Adipocyte (in vitro differentiated cells): ENCODE measurements around the gene ZNF275.

Source experiments
- DNase-seq: peaks from one replicate; pipeline ENCODE4 v3.0.0-alpha.2; 2015; ENCODE audit warnings: low read depth
- H3K27me3 ChIP-seq: replicated peaks from 2 replicates; pipeline ENCODE4 v1.7.0; 2013; ENCODE audit warnings: mild to moderate bottlenecking, low read length, moderate library complexity; ENCODE audit not compliant: control insufficient read depth, insufficient read depth
- H3K36me3 ChIP-seq: 2 replicates; pipeline ENCODE4 v1.7.0; 2013; ENCODE audit warnings: low read length, mild to moderate bottlenecking, moderate library complexity; ENCODE audit not compliant: control insufficient read depth, insufficient read depth, severe bottlenecking
- H3K4me1 ChIP-seq: 2 replicates; pipeline ENCODE4 v1.7.0; 2013; ENCODE audit warnings: mild to moderate bottlenecking, low read length, moderate library complexity; ENCODE audit not compliant: control insufficient read depth, insufficient read depth
- H3K4me3 ChIP-seq: 2 replicates; pipeline ENCODE4 v1.7.0; 2013; ENCODE audit warnings: mild to moderate bottlenecking, low read length, moderate library complexity
- H3K9ac ChIP-seq: 2 replicates; pipeline ENCODE4 v1.7.0; 2013; ENCODE audit warnings: mild to moderate bottlenecking, low read length, moderate library complexity
- H3K9me3 ChIP-seq: 2 replicates; pipeline ENCODE4 v1.7.0; 2013; ENCODE audit warnings: mild to moderate bottlenecking, low read length, moderate library complexity; ENCODE audit not compliant: control insufficient read depth

Gene ZNF275

GRCh38 chrX:153392642-153393321 is 58.8 kb downstream of the ZNF275 start:
- no peak overlapping the region for H3K9ac ChIP-seq
- no peak overlapping the region for H3K4me3 ChIP-seq
- peaks cover 24% of the 10 kb centered on the region for H3K27me3 ChIP-seq
- no peaks in the 10 kb centered on the region for H3K36me3 ChIP-seq
- no peak for DNase-seq
- peaks cover 5% of the 10 kb centered on the region for H3K4me1 ChIP-seq
- no peaks in the 10 kb centered on the region for H3K9me3 ChIP-seq

DNA sequence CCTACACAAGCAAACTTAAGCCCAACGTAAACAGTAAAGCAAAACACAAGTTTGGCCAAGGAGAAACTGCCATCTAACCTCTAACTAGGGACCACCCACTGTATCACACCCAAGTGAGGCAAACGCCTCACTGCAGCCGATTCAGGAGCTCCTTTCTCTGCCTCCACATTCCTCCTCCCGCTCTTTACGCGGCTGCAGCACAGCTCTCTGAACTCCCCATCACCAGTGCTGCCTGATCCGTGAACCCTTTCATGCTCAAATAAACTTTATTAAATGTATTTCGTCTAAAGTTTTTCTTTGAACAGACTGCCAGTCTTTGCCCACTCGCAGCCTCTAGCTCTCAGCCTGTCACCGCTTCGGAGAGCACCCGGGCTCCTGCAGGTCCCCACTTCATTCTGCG is 60.7 kb downstream of the ZNF275 start:
- Histone ChIP-seq H3K4me3 (no peak overlapping the region), H3K9ac (no peak overlapping the region), H3K36me3 (no peaks in the 10 kb centered on the region), H3K4me1 (peaks cover 5% of the 10 kb centered on the region), H3K9me3 (no peaks in the 10 kb centered on the region), H3K27me3 (peaks cover 28% of the 10 kb centered on the region)
- DNase-seq = no peak

GRCh38 chrX:153395613-153396319 is 61.8 kb downstream of the ZNF275 start:
- Histone ChIP-seq H3K36me3 (no peaks in the 10 kb centered on the region), H3K27me3 (peaks cover 28% of the 10 kb centered on the region), H3K9me3 (no peaks in the 10 kb centered on the region), H3K9ac (no peak overlapping the region), H3K4me1 (peaks cover 5% of the 10 kb centered on the region), H3K4me3 (no peak overlapping the region)
- no peak for DNase-seq

- no peaks in the 10 kb centered on the region for H3K9me3 ChIP-seq
- H3K36me3 ChIP-seq = no peaks in the 10 kb centered on the region
- no peak overlapping the region for H3K9ac ChIP-seq
- no peak overlapping the region for H3K4me3 ChIP-seq
- DNase-seq = no peak
- H3K27me3 ChIP-seq = peaks cover 28% of the 10 kb centered on the region
- peaks cover 5% of the 10 kb centered on the region for H3K4me1 ChIP-seq
These were observed 62.6 kb downstream of the ZNF275 start for GRCh38 chrX:153396320-153397195.

- Histone ChIP-seq H3K9ac (no peak overlapping the region), H3K4me3 (no peak overlapping the region), H3K36me3 (no peaks in the 10 kb centered on the region), H3K4me1 (peaks cover 5% of the 10 kb centered on the region), H3K9me3 (no peaks in the 10 kb centered on the region), H3K27me3 (peaks cover 28% of the 10 kb centered on the region)
- DNase-seq = no peak
These were observed 63.5 kb downstream of the ZNF275 start for GRCh38 chrX:153397256-153397960.

- no peak for DNase-seq
- Histone ChIP-seq H3K36me3 (no peaks in the 10 kb centered on the region), H3K27me3 (peaks cover 23% of the 10 kb centered on the region), H3K9me3 (no peaks in the 10 kb centered on the region), H3K9ac (no peak overlapping the region), H3K4me1 (no peaks in the 10 kb centered on the region), H3K4me3 (no peak overlapping the region)
These were observed 64.5 kb downstream of the ZNF275 start for GRCh38 chrX:153398275-153398960.

DNA sequence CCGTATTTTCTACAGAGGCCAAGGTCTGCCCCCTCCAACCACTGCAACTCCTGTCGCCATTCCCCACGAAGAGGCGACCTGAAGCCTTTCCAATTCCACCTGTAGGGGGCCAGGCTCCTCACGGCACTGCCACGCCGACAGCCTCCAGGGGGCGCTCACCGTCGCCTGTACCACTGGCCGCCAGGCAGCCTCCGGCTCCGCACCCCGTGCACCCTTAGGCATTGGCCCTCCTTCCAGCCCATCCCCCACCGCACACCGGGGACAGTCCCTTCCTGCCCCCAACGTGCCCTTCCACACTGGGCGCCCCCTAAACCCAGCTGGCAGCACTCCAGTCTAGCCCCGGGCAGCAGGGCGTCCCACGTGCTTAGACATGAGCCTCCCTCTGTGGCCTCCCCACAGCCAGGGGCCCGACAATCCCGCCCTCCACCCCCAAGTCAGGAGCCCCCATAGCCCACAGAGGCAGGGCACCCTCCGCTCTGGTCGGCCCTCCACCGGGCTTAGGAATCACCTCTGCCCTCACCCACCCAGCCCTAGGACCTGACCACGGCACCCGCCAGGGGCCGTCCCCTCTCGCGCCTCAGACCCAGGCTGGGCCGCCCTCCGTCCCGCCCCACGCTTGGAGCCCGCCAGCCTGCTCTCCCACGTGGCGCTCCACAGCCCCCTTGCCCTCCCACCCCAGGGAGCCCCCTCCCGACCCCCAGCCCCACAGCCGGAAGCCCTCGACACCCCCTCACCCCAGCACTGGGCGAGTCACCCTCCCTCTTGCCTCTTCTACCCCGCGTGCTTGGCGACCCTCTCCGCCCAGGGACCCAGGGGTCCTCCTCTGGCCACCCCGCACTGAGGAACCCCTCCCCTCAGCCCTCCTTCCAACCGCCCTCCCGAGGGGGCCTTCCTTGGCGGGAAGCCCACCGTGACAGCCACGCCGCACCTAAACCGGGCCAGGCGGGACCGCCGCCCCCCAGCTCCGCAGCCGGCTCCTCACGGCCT is 66.5 kb downstream of the ZNF275 start:
- Histone ChIP-seq H3K27me3 (peaks cover 20% of the 10 kb centered on the region), H3K36me3 (no peaks in the 10 kb centered on the region), H3K9ac (no peak overlapping the region), H3K4me3 (no peak overlapping the region), H3K4me1 (no peaks in the 10 kb centered on the region), H3K9me3 (peaks cover 4% of the 10 kb centered on the region)
- DNase-seq = peak; percentile 33

DNA sequence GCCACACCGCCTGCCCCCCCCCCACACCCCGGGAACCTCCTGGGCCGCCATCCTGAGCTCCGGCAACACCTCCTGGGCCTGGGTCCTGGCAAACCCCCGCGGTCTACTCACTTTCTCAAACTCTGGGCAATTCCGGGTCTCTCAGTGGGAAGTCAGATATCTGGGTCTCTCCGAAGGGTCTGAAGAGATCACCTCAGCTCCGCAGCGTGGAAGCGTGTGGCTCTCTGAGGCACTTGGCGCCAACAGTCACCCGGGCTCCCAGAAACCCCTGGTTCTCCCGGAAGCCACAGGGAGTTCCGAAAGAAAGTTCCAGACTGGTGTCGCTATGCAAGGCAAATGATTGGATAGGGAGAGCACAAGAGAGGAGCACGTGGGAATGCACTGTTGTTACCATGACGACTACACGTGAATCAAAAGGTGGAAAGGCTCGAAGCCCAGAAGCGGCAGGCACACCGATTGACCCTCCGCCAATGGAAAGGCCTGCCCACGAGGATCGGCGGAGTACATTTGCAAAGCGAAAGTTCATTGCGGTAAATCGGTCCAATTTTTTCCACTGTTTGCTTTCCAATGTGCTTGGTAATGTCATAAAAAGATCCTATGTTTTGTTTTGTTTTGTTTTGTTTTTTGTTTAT is 67.3 kb downstream of the ZNF275 start, which contains the start of gene PNMA6E:
TSS of gene PNMA6E (minus strand) at position 218 of the 632 bp plus-strand sequence. CDS start 2,501 bp downstream, outside the sequence.
- H3K4me1 ChIP-seq = no peaks in the 10 kb centered on the region
- no peak within 1 kb of the TSS for H3K9ac ChIP-seq
- H3K27me3 ChIP-seq = peaks cover 20% of the 10 kb centered on the region
- no peak within 1 kb of the TSS for H3K4me3 ChIP-seq
- no peak for DNase-seq
- peaks cover 4% of the 10 kb centered on the region for H3K9me3 ChIP-seq
- H3K36me3 ChIP-seq = no peaks in the 10 kb centered on the region
